Activated effector memory CD4-positive, alpha-beta T cell treated with anti-CD3 and anti-CD28 coated beads, Interleukin-2, amount 50 U/mL, for 16 hours (primary cell): Measurements from ENCODE around the gene CDC37L1.
"Not testable (repeated sequence)": the region's sequence is repeated elsewhere in the genome, so short reads cannot be mapped to it uniquely, and the experiment has no call there.

Experiments
- DNase-seq: peaks from one replicate; pipeline ENCODE4 v3.0.0-alpha.2; 2020

CDC37L1 gene

DNA sequence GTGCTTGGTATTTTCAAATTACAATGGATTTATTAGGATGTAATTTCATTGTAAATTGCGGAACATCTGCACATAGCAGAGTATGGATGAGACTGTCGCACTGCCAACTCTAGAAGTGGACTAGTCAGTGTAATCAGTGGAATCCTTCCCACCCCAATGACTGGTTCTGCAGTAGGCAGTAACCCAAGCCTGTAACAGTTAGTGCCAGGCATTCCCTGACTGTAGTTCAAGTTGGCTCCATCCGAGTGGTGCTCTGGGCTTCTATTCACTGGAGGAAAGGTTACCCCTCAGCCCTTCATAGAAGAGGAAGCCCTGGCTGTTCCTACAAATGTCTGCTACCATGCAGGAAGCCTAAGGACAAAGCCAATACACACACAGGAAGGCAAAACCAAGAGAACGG lies 38.4 kb downstream of the CDC37L1 start:
- no peak for DNase-seq

DNA sequence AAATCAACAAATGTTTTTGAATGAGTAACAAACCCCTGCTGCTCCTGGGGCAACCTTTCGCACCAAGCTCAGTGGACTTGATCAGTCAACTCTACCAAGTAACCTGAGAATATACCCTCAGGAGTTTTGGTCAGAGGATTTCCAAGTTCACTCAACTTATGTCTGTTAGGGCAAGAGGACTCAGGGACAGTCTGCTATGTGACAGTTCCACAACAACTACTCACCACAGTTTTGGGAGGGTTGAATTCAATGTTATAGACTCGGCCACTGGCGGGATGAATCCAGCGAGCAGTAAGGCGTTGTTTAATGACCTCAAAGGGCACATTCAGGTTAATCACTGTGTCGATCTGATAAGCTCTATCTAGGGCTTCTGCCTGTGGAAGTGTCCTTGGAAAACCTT lies 39.5 kb downstream of the CDC37L1 start:
- DNase-seq = no peak

DNA sequence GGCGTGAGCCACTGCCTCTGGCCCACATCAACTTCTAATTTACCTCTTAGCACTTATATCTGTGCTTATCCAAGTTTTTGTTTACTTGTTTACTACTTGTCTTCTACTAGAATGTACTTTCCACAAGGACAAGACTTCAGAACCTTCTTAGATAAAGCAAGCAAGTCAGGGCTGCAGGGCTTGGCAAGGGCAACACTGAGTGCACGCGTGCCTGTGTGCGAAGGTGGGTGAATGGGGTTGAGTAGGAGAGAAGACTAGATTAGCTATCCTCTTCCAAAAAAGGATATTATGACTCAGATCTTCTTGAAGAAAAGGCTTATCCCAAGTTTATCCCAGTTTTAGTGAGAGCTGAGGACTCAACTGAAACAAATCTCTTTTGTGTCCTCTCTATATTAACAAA lies 42.4 kb downstream of the CDC37L1 start:
- no peak for DNase-seq

DNA sequence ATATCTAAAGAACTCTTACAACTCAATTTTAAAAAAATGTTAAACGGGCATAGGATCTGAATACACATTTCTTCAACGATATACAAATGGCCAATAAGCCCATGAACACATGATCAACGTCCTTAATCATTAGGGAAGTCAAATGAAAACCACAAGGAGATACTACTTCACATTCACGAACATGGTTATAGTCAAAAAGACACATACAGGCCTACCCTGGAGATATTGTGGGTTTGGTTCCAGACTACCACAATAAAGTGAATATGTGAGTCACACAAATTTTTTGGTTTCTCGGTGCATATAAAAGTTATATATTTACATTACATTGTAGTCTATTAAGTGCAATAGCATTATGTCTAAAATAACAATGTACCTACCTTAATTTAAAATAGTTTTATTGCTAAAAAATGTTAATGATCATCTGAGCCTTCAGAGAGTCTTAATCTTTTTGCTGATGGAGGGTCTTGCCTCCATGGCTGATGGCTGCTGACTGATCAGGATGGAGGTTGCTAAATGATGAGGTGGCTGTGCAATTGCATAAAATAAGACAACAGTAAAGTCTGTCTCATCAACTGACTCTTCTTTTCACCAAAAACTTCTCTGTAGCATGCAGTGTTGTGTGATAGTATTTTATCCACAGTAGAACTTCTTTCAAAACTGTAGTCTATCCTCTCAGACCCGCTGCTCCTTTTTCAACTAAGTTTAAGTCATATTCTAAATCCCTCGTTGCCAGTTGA lies 46.5 kb downstream of the CDC37L1 start:
- DNase-seq = no peak

DNA sequence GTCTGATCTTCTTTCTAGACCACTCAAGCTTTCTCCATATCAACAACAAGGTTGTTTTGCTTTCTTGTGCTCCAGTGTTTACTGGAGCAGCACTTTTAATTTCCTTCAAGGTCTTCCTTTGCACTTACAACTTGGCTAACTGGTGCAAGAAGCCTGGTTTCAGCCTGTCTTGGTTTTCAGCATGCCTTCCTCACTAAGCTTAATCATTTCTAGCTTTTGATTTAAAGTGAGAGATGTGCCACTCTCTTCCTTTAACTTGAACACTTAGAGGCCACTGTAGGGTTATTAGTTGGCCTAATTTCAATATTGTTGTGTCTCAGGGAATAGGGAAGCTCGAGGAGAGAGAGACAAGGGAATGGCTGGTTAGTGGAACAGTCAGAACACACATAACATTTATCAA lies 48.2 kb downstream of the CDC37L1 start:
- no peak for DNase-seq

DNA sequence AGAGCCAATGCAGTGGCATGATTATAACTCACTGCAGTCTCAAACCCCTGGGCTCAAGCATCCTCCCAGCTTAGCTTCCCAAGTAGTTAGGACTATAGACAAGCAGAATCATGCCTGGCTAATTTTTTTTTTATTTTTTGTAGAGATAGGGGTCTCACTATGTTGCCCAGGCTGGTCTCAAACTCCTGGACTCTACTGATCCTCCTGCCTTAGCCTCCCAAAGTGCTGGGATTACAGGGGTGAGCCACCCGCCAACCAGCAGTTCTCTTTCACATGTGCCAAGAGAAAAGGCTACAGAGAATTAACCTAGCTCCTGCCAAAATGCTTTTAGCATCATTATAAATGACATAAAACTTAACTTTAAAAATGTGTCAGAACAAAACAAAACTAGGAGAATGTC lies 53.5 kb downstream of the CDC37L1 start:
- DNase-seq = no peak

DNA sequence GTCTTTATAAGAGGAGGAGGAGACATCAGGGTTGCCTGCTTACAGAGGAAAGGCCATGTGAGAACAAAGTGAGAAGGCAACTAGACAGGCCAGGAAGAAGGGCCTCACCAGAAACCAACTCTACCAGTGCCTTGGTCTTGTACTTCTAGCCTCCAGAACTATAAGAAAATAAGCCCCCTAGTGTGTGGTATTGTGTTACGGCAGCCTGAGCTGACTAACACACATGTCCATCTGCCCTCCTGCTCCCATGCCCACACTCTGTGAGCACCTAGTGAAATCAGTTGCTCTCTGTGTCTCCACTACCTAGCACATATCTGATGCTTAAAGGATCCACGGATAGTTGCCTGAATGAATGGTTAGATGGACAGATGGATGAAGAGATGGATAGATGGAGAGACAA lies 54.8 kb downstream of the CDC37L1 start:
- no peak for DNase-seq

DNA sequence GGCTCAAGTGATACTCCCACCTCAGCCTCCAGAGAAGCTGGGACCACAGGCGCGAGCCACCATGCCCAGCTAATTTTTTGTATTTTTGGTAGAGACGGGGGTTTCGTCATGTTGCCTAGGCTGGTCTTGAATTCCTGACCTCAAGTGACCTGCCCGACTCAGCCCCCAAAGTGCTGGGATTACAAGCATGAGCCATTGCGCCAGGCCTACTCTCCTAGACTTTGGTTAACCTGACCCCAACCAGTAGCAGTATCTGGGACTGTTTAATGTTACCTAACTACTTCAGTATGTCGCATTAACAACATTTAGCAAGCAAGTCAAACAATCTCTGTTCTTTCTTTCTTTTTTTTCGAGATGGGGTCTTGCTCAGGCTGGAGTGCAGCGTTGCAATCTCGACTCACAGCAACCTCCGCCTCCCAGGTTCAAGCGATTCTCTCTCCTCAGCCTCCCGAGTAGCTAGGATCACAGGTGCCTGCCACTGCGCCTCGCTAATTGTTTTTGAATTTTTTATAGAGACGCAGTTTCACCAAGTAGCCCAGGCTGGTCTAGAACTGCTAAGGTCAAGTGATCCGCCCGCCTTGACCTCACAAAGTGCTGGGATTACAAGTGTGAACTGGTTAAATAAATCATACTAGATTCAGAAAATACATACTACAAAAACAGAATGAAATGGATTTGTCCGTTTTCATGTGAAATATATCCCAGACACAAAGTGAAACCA lies 59.7 kb downstream of the CDC37L1 start:
- no peak for DNase-seq

DNA sequence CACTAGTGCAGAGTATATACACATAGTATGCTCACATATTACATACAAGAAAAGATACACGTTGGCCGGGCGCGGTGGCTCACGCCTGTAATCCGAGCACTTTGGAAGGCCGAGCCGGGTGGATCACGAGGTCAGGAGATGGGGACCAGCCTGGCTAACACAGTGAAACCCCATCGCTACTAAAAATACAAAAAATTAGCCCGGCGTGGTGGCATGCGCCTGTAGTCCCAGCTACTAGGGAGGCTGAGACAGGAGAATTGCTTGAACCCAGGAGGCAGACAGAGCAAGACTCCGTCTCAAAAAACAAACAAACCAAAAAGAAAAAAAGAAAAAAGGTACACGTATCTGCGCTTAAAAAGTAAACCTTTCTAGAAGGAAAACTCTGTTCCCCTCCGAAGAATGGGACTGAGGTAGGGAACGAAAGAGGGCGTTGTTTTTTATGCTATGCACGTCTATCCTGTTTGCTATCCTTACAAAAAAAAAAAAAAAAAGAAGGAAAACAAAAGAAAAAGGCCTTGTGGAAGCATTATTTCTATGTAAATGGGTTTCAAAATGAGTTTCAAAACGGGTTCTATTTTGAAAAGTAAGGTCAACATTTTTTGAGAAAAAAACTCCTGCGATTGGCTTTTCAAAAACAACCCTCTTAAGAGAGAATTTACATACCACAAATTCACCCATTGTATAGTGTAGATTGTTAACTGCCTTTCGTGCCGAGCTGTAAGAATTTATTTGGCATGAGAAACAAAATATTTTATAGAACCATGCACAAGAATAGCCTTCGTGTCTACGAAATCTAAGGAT lies 60.4 kb downstream of the CDC37L1 start:
- no peak for DNase-seq

DNA sequence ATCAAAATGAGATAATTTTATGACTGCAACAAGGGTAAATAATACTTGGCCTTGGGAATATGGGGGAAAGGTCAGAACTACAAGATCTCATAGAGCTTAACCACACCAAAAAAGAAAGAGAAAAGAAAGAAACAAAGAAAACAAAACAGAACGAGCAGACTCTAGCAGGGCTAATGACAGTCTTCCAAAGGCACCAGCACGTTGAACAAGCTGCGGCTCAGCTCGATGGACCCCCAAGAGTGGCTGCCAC lies 60.9 kb downstream of the CDC37L1 start:
- no peak for DNase-seq

DNA sequence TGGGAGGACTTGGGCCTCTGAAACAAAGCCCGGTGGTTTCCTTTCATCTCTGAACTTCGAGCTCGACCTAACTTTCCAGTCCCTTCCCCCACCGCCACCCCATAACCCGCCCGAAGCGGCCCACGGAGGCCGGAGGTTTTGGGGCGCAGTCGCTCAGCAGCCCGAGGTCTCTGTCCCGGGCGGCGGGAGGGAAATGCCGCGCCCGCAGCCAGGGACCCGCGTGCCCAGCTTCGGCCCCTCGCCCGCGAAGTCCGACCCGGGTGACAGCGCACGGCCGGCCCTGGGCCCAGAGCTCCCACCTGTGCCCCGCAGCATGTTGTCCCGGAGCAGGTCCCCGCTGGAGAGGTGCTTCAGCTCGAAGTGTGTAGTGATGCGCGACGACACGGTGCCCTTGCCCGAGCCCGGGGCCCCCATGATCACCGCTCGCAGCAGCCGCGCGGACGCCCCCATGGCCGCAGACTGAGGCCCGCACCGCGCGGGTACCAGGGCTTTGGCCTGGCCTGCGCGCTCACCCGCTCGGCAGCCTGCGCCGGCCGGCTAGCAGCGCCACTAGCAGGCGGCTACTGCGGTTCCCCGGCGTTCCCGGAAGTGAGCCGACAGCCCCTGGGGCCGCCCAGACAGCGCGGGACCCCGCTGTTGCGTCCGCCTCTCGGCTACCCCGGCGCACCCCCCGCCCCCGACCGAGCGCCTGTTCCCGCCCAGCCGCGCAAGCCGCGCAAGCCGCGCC lies 61.4 kb downstream of the CDC37L1 start, which contains the start of gene AK3:
AK3 (minus strand) TSS at position 565 of the 727 bp plus-strand sequence; CDS start at position 450, 115 bp downstream.
- DNase-seq = peak; percentile 93

DNA sequence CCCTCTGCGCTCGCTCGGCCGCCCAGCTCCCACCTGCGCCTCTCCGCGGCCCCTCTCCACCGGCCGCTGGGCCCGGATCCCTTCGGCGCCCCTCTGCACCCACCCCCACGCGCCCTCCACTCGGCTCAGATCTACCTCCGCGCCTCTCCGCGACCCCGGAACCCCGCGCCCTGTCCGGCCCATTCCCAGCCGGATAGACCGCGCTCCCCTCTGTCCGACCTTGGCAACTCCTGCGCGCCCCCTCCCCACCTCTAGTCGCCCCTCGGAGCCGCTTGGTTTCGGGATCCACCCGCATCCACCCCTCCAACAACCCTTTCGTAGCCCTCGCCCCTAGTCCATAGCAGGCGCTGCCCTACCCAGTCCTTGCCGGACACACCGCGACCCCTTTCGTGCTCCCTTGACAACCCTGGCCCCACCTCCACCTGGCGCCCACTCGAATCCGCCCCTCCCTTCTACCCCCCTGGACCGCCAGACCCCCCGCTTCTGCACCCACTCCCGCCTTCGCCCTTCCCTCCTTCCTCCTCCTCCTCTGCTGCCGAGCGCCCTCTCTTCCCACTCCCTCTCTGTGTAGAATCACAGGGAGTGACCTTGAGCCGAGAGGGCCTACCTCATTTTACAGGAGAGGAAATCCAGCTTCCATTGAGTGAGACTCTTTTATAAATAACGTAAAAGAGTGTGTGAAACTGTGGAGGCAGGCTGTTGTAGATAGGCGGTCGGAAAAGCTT lies 62.2 kb downstream of the CDC37L1 start:
- DNase-seq = no peak

DNA sequence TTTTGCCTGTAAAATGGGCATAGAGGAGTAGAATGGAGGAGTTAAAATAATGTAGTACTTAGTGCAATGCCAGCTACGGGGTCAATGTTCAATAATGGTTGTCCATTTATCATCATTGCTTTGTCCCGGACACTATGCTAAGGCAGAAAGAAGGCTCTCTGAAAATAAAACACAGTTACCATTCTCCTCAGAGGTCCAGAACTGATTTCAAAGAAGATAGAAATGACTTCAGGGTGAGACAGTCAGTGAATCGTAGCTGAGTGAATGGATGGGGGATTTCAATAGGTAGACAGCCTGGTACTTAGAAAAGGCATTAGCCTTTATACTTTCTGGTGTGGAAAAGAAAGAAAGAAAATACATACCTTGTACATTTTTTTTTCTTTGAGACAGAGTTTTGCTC lies 62.9 kb downstream of the CDC37L1 start:
- DNase-seq = no peak

DNA sequence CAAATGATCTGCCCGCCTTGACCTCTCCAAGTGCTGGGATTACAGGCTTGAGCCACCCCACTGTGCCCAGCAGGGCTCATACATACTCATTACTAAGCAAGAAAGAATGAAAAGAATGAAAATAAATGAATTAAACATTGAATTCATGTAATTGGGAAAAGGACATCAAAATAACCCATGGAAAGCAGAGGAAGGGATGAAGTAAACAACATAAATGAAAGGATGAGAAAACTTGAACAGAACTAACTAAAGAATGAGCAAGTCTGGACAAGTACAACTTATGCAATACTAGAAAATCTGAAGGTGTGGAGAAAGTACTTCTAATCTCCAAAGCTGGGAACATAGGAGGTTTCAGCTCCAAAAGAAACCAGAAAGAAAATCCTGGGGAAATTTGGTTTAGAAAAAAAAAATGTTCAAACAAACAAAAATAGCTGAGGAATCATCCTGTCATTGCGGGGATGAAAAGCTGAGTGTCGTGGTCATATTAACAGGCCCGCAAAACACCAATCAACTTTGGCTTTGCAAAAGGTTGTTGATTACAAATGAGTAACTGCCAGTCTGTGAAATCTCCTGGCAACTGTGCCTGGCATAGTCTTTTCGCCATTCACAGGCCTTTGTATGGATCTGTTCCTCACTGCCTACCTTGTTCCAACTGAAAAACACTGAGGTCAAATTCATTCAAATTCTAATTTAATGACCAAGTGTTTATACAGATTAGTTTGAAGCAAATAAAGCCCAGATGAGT lies 63.9 kb downstream of the CDC37L1 start:
- no peak for DNase-seq

DNA sequence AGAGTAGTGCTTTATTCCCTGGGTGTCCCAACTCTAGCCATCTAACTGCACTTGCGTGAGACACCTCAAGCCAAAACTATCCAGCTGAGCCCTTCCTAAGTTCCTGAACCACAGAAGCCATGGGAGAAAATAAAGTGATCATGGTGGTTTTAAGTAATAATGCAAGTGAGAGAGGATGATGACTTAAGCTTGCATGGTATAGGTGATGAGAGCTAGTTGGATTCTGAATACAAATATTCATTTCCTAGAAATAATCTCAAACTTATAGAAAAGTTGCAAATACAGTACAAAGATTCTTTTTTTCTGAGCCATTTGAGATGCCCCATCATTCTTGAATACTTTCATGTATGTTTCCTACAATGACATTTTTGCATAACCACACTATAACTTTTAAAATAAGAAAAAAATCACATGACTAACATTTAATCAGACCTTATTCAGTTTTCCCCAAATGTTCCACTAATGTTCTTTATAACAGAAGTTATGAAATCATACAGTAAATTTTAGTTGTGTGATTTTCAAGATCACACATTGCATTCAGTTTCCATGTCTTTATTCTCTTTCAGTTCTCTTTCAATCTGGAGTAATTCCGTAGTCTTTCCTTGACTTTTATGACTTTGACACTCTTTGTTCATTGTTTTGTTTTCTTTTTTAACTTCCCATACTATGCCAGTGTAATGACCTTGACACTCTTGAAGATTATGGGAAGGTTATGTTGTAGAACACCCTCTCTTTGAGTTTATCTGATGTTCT lies 67.1 kb downstream of the CDC37L1 start:
- no peak for DNase-seq

DNA sequence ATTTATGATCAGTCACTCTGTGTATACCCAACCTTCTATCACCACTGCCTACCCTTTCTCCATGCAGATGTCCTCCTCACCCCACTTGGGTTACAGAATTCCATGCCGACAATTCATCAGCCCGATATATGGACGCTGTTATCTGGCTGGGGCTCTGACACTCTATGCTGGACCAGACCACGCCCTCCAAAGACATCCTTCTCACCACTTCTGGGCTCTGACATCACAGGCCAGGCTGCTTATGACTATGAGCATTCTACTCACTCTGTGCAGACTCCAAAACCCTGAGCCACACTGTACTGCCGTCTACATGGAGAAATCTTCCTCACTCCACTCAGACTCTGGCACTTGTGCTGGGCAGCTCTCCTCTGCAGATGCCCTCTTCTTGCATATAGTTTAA lies 69.2 kb downstream of the CDC37L1 start:
- no peak for DNase-seq

DNA sequence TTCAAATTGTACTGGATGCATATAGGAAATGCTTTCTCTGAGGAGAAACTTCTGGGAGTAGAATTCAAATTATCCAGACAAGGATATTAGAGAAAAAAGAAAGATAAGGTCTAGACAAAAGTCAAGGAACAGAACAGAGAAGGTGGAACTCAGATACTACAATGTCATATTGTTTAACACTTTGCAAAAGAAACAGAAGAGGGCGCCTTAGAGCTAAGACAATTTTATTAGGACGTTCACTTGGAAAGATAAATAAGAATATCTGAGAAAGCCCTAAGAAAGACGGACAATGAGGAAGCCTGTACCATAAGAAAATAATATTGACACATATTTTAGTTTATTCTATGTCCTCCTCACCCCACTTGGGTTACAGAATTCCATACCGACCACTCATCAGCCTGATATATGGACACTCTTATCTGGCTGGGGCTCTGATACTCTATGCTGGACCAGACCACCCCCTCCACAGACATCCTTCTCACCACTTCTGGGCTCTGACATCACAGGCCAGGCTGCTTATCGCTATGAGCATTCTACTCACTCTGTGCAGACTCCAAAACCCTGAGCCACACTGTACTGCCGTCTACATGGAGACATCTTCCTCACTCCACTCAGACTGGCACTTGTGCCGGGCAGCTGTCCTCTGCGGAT lies 70.8 kb downstream of the CDC37L1 start:
- DNase-seq = no peak

DNA sequence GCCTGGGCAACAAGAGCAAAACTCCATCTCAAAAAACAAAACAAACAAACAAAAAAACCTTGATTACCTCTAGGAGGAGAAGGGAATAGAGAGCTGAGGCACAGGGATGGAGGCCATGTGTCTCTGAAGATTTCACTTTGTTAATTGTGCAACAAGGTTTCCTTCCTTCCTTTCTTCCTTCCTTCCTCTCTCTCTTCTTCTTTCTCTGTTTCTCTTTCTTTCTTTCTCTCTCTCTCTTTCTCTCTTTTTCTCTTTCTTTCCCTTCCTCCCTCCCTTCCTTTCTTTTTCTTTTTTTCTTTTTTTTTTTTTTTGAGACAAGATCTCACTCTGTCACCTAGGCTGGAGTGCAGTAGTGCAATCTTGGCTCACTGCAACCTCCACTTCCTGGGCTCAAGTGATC lies 75.2 kb downstream of the CDC37L1 start:
- not testable (repeated sequence) for DNase-seq

DNA sequence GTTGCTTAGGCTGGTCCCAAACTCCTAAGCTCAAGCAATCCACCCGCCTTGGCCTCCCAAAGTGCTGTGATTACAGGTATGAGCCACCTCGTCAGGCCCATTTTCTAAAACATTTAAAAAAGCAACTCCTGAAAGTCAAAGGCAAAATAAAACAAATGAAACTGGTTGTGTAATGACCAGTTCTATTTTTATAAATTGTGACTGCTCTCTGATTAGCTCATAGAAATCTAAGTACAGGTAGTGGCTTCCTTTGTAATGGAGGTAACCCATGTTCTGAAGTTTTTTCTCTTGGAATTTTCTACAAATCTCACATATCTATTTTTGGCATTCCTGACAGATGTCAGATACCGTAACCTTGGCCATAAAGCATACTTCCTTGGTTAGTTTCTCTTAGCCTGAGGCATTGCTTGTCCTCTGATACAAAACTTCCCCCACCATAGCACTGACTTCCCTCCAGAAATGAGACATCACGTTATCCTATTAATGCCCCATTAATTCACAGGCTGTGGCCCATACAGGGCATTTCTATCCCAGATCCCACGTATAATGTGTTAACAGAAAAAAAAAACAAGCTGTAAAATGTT lies 75.7 kb downstream of the CDC37L1 start:
- DNase-seq = no peak

DNA sequence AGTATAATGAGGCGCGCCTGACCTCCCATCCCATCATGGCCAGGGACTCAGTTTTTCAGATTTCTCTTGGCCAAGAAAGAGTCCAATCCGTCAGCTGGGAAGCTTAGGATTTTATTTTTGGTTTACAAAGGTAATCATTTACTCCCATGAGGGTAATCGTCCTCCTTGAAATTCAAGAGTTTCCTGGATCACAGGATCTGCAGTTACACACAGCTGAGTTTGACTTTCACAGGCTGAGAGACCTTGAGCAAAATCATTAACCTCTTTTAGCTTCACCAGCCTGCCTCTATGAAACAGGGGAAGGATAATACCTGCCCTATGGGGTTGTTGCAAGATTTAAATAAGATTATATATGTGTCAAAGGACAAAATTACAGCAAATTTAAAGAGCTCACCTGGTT lies 77.1 kb downstream of the CDC37L1 start:
- DNase-seq = no peak
